ENCODE data around the gene CXXC5.

Gene CXXC5

GRCh38 chr5:139638090-139638735, 9.9 kb upstream of the CXXC5 start:
- DNase-seq (ENCODE audit: insufficient read length, low spot score) (peak; percentile 61), FAIRE-seq (peak; percentile 78)

GRCh38 chr5:139638736-139639618, 9.2 kb upstream of the CXXC5 start:
- no peak for FAIRE-seq
- no peak for DNase-seq (ENCODE audit: insufficient read length, low spot score)

- DNase-seq (ENCODE audit: insufficient read length, low spot score) (no peak), FAIRE-seq (no peak)
Observed at GRCh38 chr5:139639619-139640380, 8.3 kb upstream of the CXXC5 start.

GRCh38 chr5:139640421-139641115, 7.6 kb upstream of the CXXC5 start:
- FAIRE-seq: no peak
- DNase-seq (ENCODE audit: insufficient read length, low spot score): no peak

GRCh38 chr5:139641116-139642080, 6.8 kb upstream of the CXXC5 start:
- DNase-seq (ENCODE audit: insufficient read length, low spot score): no peak
- no peak for FAIRE-seq

GRCh38 chr5:139642213-139642612, 5.9 kb upstream of the CXXC5 start:
- DNase-seq (ENCODE audit: insufficient read length, low spot score) (no peak), FAIRE-seq (no peak)

GRCh38 chr5:139642891-139643871, 5.0 kb upstream of the CXXC5 start:
- FAIRE-seq (no peak), DNase-seq (ENCODE audit: insufficient read length, low spot score) (no peak)

- DNase-seq (ENCODE audit: insufficient read length, low spot score) (no peak), FAIRE-seq (no peak)
Observed at GRCh38 chr5:139644001-139644456, 4.1 kb upstream of the CXXC5 start.

GRCh38 chr5:139644646-139645429, 3.3 kb upstream of the CXXC5 start:
- DNase-seq (ENCODE audit: insufficient read length, low spot score) (no peak), FAIRE-seq (no peak)

GRCh38 chr5:139645430-139645871, 2.7 kb upstream of the CXXC5 start:
- DNase-seq (ENCODE audit: insufficient read length, low spot score) (no peak), FAIRE-seq (no peak)

GRCh38 chr5:139646111-139646510, 2.0 kb upstream of the CXXC5 start:
- FAIRE-seq: no peak
- no peak for DNase-seq (ENCODE audit: insufficient read length, low spot score)

GRCh38 chr5:139646912-139647505, 1.1 kb upstream of the CXXC5 start:
- FAIRE-seq: no peak
- DNase-seq (ENCODE audit: insufficient read length, low spot score): no peak

GRCh38 chr5:139647506-139648204, 494 bp upstream of the CXXC5 start:
- no peak for DNase-seq (ENCODE audit: insufficient read length, low spot score)
- peak; percentile 8 for FAIRE-seq

GRCh38 chr5:139649082-139649991, 1.2 kb downstream of the CXXC5 start:
- FAIRE-seq (no peak), DNase-seq (ENCODE audit: insufficient read length, low spot score) (no peak)

- no peak for FAIRE-seq
- no peak for DNase-seq (ENCODE audit: insufficient read length, low spot score)
Observed at GRCh38 chr5:139650031-139650688, 2.0 kb downstream of the CXXC5 start.
